GM21717 (cell line): Measurements from ENCODE around the gene ANKRD36.
"Not testable (repeated sequence)": the region's sequence is repeated elsewhere in the genome, so short reads cannot be mapped to it uniquely, and the experiment has no call there.

Experiments
- ATAC-seq: cut with Tn5 transposase; IDR thresholded peaks from one replicate; pipeline ENCODE4 v1.9.1; 2021; ENCODE audit warnings: mild to moderate bottlenecking, moderate library complexity; ENCODE audit not compliant: unreplicated experiment

The ANKRD36 gene

GRCh38 chr2:97268075-97268591 is 155.2 kb downstream of the ANKRD36 start:
- not testable (repeated sequence) for ATAC-seq

- not testable (repeated sequence) for ATAC-seq
These were observed 163.4 kb downstream of the ANKRD36 start for GRCh38 chr2:97276232-97276798.

- not testable (repeated sequence) for ATAC-seq
These were observed 172.2 kb downstream of the ANKRD36 start for GRCh38 chr2:97285187-97285586.

- ATAC-seq, result not testable (repeated sequence)
These were observed 180.7 kb downstream of the ANKRD36 start for GRCh38 chr2:97293687-97294086.
